Esophagus squamous epithelium (tissue), 5 donors: ENCODE data around the gene UBE2D2. TPM values are rescaled to one million over a fixed set of nuclear protein-coding genes. Genes with fewer than 3 reads are reported as not detected.
"Not testable (repeated sequence)": the region's sequence is repeated elsewhere in the genome, so short reads cannot be mapped to it uniquely, and the experiment has no call there.

ENCODE experiments used
- DNase-seq: peaks from one replicate; lab custom pipeline; 2025; lab: John Stamatoyannopoulos, UW
- H3K27ac ChIP-seq, 4 donors: fragments of 200-600 bp; sonication (generic); one replicate each; pipeline ENCODE4 v1.5.1; 2016 to 2019; ENCODE audit warnings: mild to moderate bottlenecking in 1 of 4
- H3K27me3 ChIP-seq, 4 donors: fragments of 200-600 bp; sonication (generic); 1 replicate in 3 of 4; 2 replicates in 1 of 4; pipeline versions ENCODE4 v1.5.1 to v1.6.0; 2017 to 2021; ENCODE audit warnings: antibody characterized with exemption in 1 of 4
- H3K36me3 ChIP-seq, 3 donors: fragments of 200-600 bp; sonication (generic); one replicate each; pipeline ENCODE4 v1.5.1; 2016 to 2019
- H3K4me1 ChIP-seq, 3 donors: fragments of 200-600 bp; sonication (generic); one replicate each; pipeline ENCODE4 v1.5.1; 2017 to 2019
- H3K4me3 ChIP-seq, 4 donors: fragments of 200-600 bp; sonication (generic); 1 replicate in 3 of 4; 2 replicates in 1 of 4; pipeline ENCODE4 v1.5.1; 2016 to 2019; ENCODE audit warnings: mild to moderate bottlenecking in 2 of 4, moderate library complexity in 1 of 4
- H3K9me3 ChIP-seq, 3 donors: fragments of 200-600 bp; sonication (generic); one replicate each; pipeline ENCODE4 v1.5.1; 2016 to 2019
- CTCF ChIP-seq, 6 experiments: fragments of 450-650 bp in 4 of 6; fragments of 200-600 bp in 2 of 6; sonication (generic) in 2 of 6; IDR thresholded peaks; one replicate each; pipeline ENCODE4 v1.5.1; 2016 to 2019; ENCODE audit warnings: antibody characterized with exemption in 6 of 6, mild to moderate bottlenecking in 4 of 6, moderate library complexity in 4 of 6
- POLR2A ChIP-seq, 4 donors: fragments of 450-650 bp; IDR thresholded peaks; one replicate each; pipeline ENCODE4 v1.6.1; 2017; ENCODE audit warnings: antibody characterized with exemption in 4 of 4, mild to moderate bottlenecking in 4 of 4, moderate library complexity in 3 of 4
- WGBS, 2 donors: methylation state at CpG; one replicate each; pipeline ENCODE4 v1.1.5; 2018; 5-methylcytosine and 5-hydroxymethylcytosine counted together
- intact Hi-C: fragments of 100-400 bp; cut with DNase I; formaldehyde crosslinking; loops from one replicate; pipeline ENCODE4 v1.15.0; 2022
- total RNA-seq, 4 donors: library from RNA; depleted of rRNA; stranded (reverse); fragments of >200 nt; gene quantifications; one replicate each; pipeline ENCODE4 v1.1.0, GENCODE V29; 2016
- donor health status: DM: yes; HTN: yes; CAD: no.

Gene UBE2D2
- total RNA-seq, 4 donors from 2014 or later, result 63.7 to 85.4 (median 81.1) TPM

DNA sequence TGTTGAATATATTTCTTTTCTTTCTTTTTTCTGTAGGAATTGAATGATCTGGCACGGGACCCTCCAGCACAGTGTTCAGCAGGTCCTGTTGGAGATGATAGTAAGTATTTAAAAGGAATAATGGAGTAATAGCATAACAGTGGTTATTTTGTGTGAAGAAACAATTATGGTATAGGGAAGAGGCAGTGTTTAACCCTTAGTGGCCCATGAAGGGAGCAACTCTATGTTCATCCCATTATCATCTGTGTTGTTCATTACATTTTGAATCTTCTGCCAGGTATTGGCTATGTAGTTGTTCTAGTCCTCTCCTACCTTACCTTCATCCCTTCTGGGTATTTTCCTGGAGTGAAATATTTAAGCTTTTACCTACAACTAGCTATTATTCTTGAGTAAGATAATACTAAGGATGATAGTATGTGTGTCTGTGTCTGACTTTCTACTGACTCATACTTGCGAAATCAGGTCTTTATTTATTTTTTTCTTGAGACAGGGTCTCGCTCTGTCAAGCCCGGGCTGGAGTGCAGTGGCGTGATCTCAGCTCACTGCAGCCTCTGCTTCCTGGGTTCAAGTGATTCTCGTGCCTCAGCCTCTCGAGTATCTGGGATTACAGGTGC, 39.3 kb downstream of the UBE2D2 start:
- intact Hi-C loops, result no loop called here
- no peaks in the 10 kb centered on the region for H3K27me3 ChIP-seq
- DNase-seq, result no peak
- peaks cover 0 to 55% (median 14%) of the 10 kb centered on the region in 3 donors for H3K36me3 ChIP-seq
- 55 to 58% methylated on average over 7 of the region's 7 CpGs for WGBS, 2 donors
- H3K27ac ChIP-seq, result no peak overlapping the region
- no peaks in the 10 kb centered on the region for H3K9me3 ChIP-seq
- no peak for TF ChIP-seq POLR2A (IDR thresholded peaks at IDR 0.05)
- no peak for TF ChIP-seq CTCF (IDR thresholded peaks at IDR 0.05)
- no peak overlapping the region for H3K4me3 ChIP-seq
- peaks cover 0 to 12% (median 0%) of the 10 kb centered on the region in 3 donors for H3K4me1 ChIP-seq

- 90 to 91% methylated on average over 12 of the region's 12 CpGs for WGBS, 2 donors
- H3K36me3 ChIP-seq, result peaks cover 0 to 63% (median 14%) of the 10 kb centered on the region in 3 donors
Measured at GRCh38 chr5:139601429-139601828, 40.3 kb downstream of the UBE2D2 start.

GRCh38 chr5:139601948-139602347, 40.8 kb downstream of the UBE2D2 start:
- DNase-seq, H3K4me3 ChIP-seq, intact Hi-C loops, H3K27ac ChIP-seq, H3K9me3 ChIP-seq, H3K27me3 ChIP-seq: not testable (repeated sequence)
- Histone ChIP-seq H3K36me3 (peaks cover 0 to 68% (median 14%) of the 10 kb centered on the region in 3 donors), H3K4me1 (peaks cover 0 to 16% (median 0%) of the 10 kb centered on the region in 3 donors)
- 88 to 90% methylated on average over 7 to 9 of the region's 9 CpGs for WGBS, 2 donors

More at GRCh38 chr5:139601429-139601828, 40.3 kb downstream of the UBE2D2 start:
- Histone ChIP-seq H3K27me3 (no peaks in the 10 kb centered on the region), H3K4me1 (peaks cover 0 to 12% (median 0%) of the 10 kb centered on the region in 3 donors), H3K9me3 (no peaks in the 10 kb centered on the region), H3K4me3 (no peak overlapping the region), H3K27ac (no peak overlapping the region)
- intact Hi-C loops, result no loop called here
- DNase-seq, result no peak
- TF ChIP-seq POLR2A (IDR thresholded peaks at IDR 0.05), result no peak
- no peak for TF ChIP-seq CTCF (IDR thresholded peaks at IDR 0.05)

GRCh38 chr5:139605887-139606286, 44.7 kb downstream of the UBE2D2 start:
- Histone ChIP-seq H3K4me1 (peaks cover 0 to 9% (median 0%) of the 10 kb centered on the region in 3 donors), H3K9me3 (no peaks in the 10 kb centered on the region), H3K4me3 (no peak overlapping the region), H3K27me3 (no peaks in the 10 kb centered on the region), H3K27ac (no peak overlapping the region), H3K36me3 (peaks cover 0 to 79% (median 9%) of the 10 kb centered on the region in 3 donors)
- no peak for TF ChIP-seq CTCF (IDR thresholded peaks at IDR 0.05)
- DNase-seq, result no peak
- 84 to 94% methylated on average over 5 to 7 of the region's 8 CpGs for WGBS, 2 donors
- intact Hi-C loops, result no loop called here

DNA sequence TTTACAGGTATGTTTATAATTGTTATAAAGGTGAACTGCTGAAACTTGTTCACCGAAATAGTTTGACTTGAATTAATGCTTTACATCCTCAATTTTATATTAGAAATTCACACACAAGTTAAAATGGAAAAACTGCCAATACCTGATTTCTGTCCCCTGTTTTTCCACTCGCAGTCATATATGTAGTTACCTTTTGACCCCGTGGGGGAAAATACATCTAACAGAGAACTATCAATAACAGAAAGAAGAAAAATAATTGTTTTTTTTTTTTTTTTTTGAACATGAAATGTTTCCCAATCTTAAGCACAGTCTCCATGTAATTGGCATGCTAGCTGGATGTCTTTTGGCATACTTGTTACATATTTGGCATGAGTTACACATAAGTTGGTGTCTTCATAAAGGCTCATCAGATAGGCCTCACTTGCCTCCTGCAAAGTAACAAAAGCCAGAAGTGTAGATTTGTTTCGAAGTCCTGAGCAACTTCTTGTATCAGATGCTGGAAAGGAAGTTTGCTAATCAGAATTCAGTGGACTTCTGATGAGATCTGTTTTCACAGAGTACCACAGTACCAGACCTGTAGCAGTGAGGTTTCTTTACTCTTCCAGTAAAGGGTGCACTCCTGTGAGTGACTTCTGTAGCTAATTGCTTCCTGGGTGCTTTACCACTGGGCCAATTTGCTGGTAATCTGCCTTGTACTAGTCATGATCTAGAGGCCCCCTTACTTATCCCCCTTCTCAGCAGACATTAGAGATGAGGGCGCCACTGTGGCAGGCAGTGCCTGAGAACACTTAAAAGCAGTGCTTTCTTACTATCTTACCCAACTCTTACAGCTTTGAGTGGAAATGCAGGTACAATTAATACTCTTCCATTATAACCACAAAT, 50.8 kb downstream of the UBE2D2 start:
- WGBS, 2 donors, result 82 to 87% methylated on average over 5 of the region's 5 CpGs
- Histone ChIP-seq H3K4me3 (no peak overlapping the region), H3K4me1 (peaks cover 5 to 31% (median 6%) of the 10 kb centered on the region in 3 donors), H3K27ac (peak overlapping the region in 1 of 4 donors; percentile 19), H3K36me3 (peaks cover 0 to 67% (median 0%) of the 10 kb centered on the region in 3 donors), H3K9me3 (no peaks in the 10 kb centered on the region), H3K27me3 (no peaks in the 10 kb centered on the region)
- no peak for DNase-seq
- no peak for TF ChIP-seq CTCF (IDR thresholded peaks at IDR 0.05)
- TF ChIP-seq POLR2A (IDR thresholded peaks at IDR 0.05), result no peak
- intact Hi-C loops, result no loop called here
